GM19239 (cell line): Measurements from ENCODE around the gene KCNK10.

ENCODE experiments used
- DNase-seq: peaks from one replicate; pipeline ENCODE4 v3.0.0; 2011; ENCODE audit warnings: low spot score; ENCODE audit not compliant: insufficient read length
- FAIRE-seq: peaks from 2 replicates; lab custom pipeline; 2011; peaks lifted over from hg19 to GRCh38; lab: Jason Lieb, UNC

Gene KCNK10

DNA sequence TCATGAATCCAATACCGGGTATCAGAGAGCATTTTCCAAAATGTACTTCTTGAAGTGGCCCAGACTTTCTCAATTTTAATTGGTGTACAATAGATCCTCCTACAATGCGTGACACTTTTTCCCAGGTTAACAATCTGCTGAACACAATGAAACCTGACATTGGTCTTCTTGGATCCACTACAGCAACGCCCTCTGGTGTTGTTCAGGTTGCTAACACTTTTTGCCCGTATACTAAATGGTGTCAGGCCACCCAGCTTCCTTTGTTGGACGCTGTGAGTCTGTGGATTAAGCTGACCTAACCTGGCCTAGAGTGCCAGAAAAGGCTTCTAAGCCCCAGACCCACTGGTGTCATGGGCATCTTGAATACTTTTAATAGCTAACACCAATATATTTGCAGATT is 89.2 kb downstream of the KCNK10 start:
- no peak for FAIRE-seq

DNA sequence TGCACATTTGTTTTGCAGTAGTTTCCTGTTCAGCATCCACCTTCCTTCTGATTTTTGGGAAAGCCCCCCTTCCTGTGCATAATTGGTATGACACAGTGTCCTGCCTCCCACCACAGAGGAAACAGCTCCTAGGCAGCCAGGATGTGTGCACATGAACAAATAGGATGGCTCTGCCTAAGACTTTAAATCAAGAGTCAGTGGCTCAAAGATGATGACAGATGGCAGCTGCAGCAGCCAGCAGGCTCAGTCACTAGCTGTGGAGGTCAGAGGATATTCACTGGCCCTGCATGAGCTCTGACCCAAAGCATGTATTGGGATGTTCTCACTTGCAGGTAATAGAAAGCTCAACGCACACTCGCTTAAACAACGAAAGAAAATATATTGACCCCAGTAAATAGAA is 90.3 kb downstream of the KCNK10 start:
- FAIRE-seq (no peak), DNase-seq (no peak)

More for the DNA sequence above, 89.2 kb downstream of the KCNK10 start:
- DNase-seq, result no peak

DNA sequence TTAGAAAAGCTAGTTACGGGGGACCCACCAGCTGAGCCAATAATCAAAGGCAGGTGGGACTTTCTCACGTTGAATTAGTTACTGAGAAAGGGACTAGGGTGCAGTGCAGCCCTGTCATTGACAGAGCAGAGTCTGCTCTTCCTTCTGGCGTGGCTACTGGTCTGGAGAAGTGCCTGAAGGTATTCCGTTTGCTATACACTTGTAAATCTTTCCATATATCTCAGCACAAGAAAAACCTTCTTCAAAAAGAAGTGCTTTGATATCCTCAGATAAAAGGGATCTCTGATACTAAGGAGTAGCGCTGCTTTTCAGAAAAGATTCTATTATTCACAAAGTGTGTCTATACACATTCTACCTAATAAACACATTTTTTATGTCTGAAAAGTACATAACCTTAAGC is 91.5 kb downstream of the KCNK10 start:
- DNase-seq (no peak), FAIRE-seq (no peak)

DNA sequence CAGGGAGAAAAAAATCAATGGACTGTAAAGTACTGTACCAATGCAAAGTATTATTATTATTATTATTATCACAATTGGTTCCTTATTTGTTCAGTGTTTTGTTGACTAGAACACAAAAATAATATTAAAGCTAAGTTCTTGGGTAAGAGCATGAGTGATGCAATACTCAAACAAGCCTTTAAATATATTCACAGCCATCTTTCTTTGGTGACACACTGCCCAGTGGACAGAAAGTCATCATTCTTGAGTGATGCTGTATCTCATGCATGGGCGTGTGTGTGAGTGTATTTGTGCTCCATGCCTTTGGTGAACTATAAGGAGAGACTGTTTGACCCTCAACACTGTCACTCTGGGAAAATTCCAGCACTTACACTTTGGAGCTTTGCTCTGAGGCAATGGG is 93.6 kb downstream of the KCNK10 start:
- DNase-seq, result no peak
- no peak for FAIRE-seq

DNA sequence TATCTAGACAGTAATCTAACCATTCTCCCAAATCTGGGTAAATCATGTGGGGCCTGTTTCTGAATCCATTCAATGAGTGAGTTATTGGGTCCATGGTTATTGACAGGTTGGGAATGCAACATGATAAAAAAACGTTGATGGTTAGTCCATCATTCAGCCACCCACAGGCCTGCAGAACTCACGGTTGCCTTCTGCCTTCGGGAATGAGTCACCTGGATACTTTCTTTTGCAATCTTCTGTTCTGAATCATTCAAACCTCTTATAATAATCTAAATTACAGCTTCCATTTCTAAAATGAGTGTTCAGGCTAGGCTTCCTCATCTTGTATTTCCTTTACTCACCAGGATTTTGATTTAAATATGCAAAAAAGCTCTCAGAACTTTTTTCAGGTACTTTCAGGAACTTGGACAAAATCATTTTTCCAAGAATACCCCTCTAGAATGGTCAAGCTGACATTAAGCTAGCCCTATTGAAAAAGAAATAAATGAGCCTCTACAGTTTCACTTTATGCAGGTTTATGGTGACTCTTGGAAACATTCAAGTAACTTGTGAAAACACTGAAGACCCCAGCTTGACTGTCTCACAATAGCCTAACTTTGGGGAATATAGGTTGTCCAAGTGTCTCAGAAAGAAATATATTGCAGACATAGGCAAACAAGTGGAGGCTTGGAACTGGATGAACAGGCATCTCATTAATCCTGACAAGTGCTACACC is 94.4 kb downstream of the KCNK10 start:
- no peak for FAIRE-seq
- no peak for DNase-seq

DNA sequence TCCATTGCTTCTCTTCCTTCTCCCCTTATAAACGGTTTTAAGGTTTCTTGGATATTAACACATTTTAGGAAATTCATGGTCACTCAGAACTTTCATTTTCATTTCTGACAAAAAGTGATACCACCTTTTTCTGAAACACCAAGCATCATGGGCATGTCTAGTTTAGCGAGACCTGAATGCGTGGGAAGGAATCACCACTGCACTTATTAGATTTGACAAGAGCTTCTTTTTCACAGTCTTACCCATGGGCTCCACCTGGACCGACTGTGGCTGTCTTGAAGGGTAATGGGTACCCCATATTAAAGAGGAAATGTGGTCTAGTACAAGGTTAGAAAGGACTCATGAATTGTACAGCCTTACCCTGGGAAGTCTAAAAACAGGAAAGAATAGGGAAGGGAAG is 95.4 kb downstream of the KCNK10 start:
- DNase-seq, result no peak

DNA sequence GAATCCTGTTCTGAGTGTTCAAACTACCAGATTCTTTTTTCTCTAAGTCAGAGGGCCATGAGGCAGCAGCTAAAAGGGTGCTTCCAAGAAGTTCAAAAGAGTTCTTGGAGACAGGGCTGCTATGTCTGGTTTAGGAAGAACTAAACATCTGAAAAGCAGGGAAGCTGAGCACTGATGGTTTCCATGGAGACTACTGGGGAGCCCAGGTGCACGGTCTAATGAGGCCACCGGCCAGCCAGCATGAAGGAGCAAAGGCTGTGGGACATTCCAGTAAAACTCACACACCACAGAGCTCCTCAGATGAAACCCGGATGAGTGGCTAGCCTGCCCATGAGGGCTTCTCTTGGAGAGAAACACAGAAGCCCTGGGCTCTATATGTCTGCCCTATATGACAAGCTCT is 97.3 kb downstream of the KCNK10 start:
- FAIRE-seq (no peak), DNase-seq (no peak)

More for the DNA sequence above, 95.4 kb downstream of the KCNK10 start:
- no peak for FAIRE-seq

DNA sequence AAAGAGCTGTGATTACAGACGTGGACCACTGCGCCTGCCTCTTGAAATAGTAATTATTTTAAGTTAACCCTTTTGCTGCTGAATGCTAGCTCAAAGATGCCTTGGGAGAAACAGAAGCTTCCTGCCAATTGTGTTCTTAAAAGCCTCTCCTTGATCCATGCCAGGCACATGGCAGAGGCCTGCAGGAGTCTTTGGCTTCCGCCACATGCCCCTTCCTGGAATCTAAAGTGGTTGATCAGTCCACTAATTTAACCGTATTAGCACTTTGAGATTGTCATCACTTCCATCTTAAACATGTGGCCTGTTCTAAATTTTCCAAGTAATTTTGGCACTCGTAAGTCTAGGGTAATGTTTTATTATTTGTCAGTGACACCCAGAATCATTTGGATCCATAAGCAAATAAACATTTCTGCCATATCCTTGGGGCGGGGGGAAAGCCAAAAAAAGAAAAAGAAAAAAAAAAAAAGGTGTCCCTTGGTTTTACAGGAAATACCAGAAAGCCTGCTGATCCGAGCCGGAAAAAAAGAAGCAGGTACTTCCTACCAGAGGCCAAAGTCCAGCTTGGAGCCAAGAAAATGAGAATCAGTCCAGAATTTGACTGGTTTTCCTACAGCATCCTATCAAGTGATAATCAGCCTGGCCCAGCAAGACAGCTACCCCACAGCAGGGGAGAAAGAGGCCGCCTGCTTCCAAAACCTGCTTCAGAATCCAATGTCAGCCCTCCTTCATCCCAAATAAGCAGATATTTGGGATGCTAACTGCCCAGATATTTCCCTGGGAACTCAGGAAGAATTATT is 104.8 kb downstream of the KCNK10 start:
- FAIRE-seq, result no peak
- no peak for DNase-seq

DNA sequence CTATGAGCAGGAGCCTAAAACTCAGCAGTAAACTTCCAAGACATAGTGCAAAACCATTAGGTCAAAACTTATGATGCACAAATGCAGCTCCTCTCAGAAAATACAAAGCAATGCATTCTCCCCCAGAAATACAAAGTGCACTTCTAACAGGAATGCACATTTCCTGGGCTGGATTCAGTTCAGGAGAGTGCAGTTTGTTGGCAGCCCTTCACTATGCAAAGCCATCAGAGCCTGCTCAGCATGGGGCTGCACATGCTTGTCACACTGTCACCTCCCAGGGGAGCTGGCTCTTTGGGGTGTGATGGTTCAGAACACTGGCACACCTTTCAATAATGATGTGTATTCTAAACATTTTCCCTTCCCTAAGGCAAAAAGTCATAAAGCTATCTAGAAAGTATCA is 110.4 kb downstream of the KCNK10 start:
- no peak for FAIRE-seq
- DNase-seq, result no peak

DNA sequence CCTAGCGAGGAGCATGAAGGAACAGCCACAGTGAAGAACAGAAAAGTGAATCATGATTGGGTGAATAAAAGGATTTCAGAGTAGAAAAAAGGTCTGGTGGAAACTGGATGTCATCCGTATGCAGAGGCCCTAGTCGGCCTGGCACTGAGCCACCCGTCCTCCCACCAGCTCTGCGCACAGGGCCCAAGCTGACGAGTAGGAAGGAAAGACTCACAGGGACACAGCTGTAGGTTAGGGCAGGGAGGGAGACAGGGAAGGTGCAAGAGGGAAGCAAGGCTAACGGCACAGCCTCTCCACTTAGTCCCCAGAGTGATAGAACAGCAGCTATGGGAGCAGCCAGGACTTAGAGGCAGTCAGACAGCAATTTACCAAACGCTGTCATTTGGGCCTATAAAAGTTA is 112.6 kb downstream of the KCNK10 start:
- FAIRE-seq (no peak), DNase-seq (no peak)

DNA sequence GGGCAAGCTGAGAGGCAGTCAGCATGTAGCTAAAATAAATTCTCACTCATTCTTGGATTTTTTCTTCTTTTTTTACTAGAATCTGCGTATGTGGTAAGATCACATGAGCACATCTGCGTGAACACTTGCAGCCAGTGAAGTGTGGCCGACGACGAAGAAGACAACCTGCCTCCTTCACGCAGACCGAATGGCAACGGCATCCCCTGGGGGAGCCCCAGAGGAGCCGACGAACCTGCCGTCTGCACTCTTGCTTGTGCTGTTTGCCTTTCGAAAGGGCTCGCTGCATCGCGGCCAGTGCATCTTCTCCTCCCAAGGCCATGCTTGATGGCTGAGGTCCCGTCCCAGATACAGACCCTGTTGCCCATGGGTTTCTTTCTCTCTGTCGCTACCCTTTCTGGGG is 113.8 kb downstream of the KCNK10 start:
- DNase-seq (no peak), FAIRE-seq (no peak)

DNA sequence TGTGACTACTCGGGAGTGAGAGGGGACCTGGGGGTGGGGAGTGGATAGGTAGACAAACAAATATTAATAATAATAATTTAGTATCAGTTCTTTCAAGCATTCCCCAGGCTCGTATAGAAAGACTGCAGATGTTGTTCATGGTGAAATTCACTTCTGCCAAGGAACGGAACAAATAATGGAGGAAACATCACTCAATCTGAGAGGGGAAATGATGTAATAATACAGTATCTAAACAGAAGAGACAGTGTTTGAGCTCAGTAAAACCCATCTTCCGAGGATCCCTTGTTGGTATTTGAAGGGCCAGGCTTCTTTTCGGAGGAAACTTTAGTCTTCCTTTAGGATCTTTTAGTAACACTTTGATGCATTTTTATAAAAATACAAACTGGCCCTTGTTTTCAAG is 114.2 kb downstream of the KCNK10 start:
- no peak for FAIRE-seq

DNA sequence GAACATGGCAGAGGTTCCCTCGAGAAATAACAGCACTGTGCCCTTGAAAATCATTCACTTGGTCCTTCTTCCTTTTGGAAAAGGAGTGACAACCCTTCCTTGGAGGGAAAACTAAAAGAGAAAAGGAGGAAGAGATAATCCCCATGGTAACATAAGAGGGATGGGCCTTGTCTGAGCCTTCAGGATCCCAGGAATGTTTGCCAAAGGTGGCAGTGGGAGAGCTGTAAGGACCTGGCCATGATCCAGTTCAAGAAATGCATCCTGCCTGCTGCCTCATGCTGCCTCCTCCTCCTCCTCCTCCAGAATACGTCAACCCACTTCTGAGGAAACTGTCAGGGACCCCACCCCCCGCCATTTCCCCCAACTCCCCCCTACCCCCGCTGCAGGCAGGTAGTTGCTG is 118.8 kb downstream of the KCNK10 start:
- DNase-seq (no peak), FAIRE-seq (no peak)

More for the DNA sequence above, 114.2 kb downstream of the KCNK10 start:
- no peak for DNase-seq

DNA sequence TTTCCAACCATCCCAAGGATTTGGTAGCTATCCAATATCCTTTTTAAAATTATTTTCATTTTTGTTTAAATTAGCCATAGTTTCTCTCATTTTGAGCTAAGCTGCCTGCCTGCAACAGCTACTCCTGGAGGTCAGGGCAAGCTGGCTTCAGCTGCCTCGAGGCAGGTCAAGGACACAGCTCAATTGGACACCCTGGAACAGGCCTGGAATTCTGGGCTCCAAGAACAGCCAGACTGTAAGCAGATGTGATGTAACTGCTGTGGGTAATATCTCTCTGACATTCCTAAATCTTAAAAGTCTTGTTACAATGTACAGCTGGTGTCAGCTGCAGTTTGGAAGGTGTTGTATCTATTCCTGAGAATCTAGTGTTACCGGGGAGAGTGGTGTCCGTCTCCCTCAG is 119.8 kb downstream of the KCNK10 start:
- no peak for FAIRE-seq
- no peak for DNase-seq

DNA sequence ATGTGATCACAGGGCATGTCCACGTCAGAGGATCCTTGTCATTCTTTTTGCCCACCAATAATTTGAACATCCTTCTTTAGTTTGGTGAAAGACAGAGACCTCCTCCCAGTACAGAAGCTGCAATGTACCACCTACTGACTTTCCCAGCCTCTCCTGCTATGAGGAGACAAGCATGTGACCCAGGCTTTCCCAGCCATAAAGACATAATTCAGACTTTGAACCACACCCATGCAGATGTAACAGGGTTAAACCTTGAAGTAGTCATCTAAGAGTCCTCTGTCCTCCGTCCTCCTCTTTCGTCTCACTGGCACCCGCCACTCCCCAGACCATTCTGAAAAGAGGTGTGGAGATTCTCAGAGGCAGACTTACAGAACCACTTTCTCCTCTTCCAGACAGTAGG is 120.8 kb downstream of the KCNK10 start:
- no peak for FAIRE-seq
- DNase-seq, result no peak

DNA sequence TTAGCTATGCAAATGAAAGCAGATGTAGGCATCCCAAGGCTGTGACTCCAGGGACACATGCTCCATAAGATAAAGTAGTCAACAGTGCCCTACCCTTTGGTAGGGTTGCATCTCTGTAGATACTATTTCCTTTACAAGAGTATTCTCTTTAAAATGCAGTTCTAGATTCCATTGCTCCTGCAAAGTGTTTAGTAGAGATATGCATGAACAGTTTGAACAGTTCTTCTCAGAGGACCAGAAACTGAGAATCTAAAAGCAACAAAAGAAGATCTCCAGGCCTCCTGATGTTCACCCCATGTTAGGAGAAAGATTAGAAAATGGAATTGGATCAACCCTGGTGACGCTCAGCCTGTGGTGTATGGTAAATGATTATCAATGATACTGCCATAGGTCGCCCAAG is 121.2 kb downstream of the KCNK10 start:
- DNase-seq, result no peak
- no peak for FAIRE-seq

DNA sequence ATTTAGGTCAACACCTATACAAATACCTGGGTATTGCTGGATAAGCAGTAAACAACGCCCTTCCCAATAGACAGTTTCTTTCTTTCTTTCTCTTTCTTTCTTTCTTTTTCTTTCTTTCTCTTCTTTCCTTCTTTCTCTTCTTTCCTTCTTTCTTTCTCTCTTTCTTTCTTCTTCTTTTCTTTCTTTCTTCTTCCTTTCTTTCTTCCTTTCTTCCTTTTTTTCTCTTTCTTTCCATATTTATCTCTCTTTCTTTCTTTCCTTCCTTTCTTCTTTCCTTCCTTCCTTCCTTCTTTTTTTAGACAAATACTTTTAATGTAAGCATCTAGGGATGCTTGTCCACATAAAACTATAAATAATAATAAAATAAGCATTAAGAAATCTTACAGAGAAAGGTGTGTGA is 123.2 kb downstream of the KCNK10 start:
- no peak for FAIRE-seq
- no peak for DNase-seq

DNA sequence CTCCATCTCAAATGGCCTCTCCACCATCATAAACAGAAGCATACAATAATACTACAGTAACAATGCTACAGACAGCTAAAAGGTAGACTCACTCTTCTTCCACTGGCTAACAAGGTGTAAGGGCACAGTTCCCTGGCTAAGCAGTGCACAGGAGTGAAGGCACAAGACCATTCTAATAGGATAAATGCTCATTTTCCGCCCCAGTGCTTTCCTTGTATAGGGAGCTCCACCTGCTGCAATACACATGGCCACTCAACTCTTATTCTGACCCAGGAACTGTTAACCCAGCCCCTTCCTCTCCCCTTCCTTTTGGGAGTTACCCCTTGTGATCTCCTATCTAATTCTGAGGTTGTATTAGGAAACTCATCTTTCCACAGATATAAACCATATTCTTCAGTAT is 124.6 kb downstream of the KCNK10 start:
- DNase-seq, result no peak
- no peak for FAIRE-seq

DNA sequence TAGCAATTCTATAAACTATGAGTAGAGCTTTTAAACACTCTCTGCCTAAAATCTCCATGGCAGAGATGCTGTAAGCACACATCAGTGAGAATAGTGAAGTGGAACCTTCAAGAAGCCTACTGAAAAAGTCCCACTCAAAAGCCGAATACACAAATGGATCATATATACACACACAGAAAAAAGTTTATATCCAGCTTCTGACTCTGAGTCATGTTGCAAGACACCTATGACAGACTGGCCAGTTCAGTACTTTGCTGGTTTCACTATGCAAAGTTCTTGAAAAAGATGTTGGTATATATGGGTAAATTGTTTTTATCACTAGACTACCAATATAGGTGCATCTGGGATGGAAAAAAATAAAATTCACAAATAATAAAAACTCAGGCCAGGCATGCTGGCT is 126.1 kb downstream of the KCNK10 start:
- no peak for FAIRE-seq
- no peak for DNase-seq

DNA sequence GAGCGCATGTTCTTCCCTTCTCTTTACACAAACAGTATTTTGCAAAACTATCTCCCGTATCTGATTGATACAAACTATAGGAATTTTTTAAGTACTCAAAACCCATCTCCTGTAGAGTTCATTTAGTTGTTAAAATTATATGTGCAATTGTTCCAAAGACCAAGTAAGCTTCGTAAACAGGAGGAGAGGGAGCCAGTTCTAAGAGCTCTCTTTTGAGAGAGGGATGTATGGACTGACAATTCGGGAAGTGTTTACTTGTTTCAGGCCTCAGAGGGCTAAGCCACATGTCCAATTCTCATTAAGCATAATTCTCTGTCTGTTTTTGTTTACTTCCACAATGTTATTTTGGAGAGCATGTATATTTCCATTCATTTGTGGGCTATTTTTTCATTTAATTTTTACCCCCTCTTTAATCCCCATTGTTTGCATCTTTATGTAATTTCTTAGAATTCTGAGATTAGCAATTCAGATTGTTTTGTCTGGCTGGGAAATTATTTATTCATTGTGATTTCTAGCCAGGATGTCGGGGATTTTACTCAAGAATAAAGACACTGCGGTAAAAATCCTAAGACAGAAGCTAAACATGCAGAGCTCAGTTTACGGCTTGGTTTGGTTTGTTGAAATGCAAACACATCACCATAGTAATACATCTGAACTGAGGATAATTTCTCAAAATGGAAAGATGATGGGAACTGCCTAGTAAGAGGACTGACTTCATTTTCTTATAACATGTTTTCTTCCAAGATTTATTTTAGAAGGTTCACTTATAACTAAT is 126.8 kb downstream of the KCNK10 start:
- FAIRE-seq, result no peak

DNA sequence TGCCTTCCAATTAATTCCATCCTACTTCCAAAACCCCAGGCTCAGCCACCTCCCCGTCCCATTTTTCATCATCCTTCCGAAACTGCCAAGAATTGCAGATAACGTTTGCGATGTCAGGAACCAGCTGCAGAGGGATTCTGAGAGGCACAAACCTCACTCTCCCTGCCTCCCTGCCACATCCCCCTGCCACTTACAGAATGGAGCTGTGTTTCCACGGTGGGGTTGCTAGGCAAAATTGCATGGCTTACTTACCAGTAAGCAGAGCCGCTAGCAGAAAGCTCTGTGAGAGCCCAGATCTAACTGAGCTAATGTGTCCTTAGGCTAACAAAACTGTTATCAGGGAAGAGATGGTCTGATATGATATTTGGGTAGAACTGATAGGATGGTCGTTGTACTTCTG is 127.4 kb downstream of the KCNK10 start:
- DNase-seq (no peak), FAIRE-seq (no peak)

More for the DNA sequence above, 126.8 kb downstream of the KCNK10 start:
- no peak for DNase-seq
